HG02943 (cell line): ENCODE measurements around the gene CCDC7.
"Not testable (repeated sequence)": the region's sequence is repeated elsewhere in the genome, so short reads cannot be mapped to it uniquely, and the experiment has no call there.

ENCODE experiments used
- ATAC-seq: cut with Tn5 transposase; IDR thresholded peaks from one replicate; pipeline ENCODE4 v1.9.1; 2021; ENCODE audit warnings: mild to moderate bottlenecking, low read depth, moderate library complexity; ENCODE audit not compliant: unreplicated experiment

The CCDC7 gene

DNA sequence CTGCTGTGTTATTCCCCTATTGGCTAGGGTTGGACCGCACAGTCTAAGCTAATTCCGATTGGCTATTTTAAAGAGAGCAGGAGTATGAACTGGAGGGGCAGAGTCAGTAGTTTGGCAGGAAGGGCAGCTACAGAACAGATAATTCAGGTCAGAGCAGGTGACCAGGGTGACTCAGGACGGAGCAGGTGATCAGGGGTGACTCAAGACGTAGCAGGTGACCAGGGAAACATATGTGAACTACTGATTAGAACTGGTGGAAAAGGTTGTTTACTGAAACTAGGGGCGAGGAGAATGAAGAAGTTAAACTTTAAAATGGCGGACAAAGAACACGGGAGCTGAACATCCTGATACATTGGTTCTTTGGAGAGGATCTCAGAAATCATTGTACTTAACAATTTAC lies 102.3 kb downstream of the CCDC7 start:
- ATAC-seq: no peak

DNA sequence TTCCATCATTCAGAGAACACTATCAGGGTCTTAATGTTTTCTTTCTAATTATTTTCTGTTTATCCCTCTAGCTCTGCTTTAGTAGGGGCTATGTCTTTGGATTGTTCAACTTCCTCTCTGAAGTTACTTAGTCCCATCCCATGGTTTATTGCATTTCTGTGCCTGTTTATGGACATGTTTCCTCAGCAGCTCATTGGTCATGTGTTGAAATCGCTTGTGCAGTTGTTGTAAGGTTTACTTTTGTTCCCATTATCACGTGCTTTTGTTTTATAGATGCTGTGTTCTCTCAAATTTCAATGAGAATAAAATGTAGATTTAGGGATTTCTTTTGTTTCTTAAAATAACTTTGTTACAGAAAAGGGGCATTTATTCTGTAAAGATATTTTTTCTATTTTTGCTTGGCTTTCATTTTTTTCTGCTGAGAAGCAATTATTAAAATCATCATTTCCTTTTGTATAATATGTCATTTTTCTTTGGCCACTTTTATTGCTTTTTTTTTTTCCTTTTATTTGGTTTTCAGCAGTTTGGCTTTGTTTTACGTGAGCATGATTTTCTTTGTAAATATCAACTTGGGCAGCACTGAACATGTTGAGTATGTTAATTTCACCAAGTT lies 110.9 kb downstream of the CCDC7 start:
- no peak for ATAC-seq

DNA sequence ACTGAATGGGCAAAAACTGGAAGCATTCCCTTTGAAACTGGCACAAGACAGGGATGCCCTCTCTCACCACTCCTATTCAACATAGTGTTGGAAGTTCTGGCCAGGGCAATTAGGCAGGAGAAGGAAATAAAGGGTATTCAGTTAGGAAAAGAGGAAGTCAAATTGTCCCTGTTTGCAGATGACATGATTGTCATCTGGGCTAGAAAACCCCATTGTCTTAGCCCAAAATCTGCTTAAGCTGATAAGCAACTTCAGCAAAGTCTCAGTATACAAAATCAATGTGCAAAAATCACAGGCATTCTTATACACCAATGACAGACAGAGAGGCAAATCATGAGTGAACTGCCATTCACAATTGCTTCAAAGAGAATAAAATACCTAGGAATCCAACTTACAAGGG lies 116.8 kb downstream of the CCDC7 start:
- not testable (repeated sequence) for ATAC-seq

DNA sequence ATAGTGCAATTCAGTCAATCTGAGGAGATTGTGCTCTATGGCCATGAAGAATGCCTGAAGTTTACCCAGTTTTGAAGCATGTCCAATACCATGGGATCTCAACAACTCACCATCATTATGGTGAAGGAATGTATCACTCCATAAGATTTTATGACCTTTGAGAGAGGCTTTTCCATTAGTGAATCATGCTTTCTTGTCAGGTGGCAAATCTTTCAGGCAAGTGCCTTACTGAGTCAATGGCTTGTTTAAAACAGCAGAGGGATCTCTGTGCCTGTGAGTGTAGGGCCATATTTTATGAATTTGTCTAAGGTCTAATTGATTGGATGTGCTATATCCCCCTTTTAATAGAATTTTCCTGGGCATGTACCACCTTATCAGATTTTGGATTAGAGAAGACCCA lies 131.5 kb downstream of the CCDC7 start:
- no peak for ATAC-seq

DNA sequence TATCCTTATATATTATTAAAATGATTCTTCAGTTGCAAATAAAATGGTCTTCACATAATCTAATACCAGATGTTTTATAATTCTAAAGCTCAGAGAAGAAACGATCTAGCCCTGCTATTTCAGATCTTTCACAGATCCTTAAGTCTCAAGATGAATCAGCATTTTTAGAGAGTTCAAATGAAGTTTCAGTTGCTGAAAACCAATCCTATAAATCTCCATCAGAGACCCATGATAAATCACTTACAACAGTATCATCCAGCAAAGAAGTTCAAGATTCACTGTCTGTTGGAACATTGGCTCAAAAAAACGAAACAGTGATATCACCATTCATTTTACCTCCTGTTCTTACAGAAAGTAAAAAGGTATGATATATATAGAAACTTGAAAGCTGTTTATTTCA lies 137.0 kb downstream of the CCDC7 start:
- no peak for ATAC-seq

DNA sequence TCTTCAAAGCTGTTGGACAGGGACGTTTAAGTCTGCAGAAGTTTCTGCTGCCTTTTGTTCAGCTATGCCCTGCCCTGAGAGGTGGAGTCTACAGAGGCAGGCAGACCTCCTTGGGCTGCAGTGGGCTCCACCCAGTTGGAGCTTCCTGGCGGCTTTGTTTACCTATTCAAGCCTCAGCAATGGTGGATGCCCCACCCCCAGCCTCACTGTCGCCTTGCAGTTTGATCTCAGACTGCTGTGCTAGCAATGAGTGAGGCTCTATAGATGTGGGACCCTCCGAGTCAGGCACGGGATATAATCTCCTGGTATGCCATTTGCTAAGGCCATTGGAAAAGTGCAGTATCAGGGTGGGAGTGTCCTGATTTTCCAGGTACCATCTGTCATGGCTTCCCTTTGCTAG lies 152.1 kb downstream of the CCDC7 start:
- not testable (repeated sequence) for ATAC-seq

DNA sequence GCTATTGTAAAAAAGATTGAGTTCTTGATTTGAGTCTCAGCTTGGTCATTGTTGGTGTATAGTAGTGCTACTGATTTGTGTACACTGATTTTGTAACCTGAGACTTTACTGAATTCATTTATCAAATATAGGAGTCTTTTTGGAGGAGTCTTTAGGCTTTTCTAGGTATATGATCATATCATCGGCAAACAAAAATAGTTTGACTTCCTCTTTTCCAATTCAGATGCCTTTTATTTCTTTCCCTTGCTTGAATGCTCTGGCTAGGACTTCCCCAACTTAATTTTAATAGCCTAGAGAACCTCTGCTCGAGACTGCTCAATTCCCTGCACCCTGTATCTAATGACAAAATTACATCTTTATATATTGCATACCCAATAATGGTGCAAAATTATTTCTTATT lies 154.4 kb downstream of the CCDC7 start:
- ATAC-seq: no peak

DNA sequence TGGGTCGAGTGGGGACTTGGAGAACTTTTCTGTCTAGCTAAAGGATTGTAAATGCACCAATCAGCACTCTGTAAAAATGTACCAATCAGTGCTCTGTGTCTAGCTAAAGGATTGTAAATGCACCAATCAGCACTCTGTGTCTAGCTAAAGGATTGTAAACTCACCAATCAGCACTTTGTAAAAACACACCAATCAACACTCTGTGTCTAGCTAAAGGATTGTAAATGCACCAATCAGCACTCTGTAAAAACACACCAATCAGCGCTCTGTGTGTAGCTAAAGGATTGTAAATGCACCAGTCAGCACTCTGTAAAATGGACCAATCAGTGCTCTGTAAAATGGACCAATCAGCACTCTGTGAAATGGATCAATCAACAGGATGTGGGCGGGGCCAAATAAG lies 155.6 kb downstream of the CCDC7 start:
- ATAC-seq: not testable (repeated sequence)

DNA sequence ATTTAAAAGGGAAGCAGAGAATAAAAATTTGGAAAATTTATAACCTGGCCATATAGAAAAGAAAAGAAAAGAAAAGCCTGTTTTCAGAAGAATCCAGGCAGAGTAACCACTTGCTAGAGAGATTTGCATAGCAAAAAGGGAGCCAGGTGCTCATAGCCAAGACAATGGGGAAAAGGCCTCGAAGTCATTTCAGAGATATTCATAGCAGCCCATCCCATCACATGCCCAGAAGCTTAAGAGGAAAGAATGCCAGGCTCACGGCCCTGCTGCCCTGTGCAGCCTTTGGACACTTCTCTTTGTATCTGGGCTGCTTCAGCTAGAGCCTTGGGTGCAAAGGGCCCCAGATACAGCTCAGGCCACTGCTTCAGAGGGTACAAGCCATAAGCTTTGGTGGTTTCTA lies 159.8 kb downstream of the CCDC7 start:
- ATAC-seq: no peak

DNA sequence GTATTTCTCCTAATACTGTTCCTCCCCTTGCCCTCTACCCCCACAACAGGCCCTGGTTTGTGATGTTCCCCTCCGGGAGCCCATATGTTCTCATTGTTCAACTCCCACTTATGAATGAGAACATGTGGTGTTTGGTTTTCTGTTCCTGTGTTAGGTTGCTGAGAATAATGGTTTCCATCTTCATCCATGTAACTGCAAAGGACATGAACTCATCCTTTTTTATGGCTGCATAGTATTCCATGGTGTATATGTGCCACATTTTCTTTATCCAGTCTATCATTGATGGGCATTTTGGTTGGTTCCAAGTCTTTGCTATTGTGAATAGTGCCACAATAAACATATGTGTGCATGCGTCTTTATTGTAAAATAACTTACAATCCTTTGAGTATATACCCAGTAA lies 164.6 kb downstream of the CCDC7 start:
- not testable (repeated sequence) for ATAC-seq

DNA sequence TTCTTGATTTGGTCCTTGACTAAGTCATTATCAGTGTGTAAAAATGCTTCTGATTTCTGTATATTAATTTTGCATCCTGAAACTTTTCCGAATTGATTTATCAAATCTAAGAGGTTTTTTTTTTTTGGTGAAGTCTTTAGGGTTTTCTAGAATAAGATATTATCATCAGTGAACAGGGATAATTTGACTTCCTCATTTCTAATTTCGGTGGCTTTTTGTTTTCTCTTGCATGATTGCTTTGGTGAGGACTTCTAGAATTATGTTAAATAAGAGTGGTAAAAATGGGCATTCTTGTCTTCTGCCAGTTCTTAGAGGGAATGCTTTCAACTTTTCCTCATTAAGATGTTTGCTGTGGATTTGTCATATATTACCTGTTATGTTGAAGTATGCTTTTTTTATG lies 170.5 kb downstream of the CCDC7 start:
- no peak for ATAC-seq

DNA sequence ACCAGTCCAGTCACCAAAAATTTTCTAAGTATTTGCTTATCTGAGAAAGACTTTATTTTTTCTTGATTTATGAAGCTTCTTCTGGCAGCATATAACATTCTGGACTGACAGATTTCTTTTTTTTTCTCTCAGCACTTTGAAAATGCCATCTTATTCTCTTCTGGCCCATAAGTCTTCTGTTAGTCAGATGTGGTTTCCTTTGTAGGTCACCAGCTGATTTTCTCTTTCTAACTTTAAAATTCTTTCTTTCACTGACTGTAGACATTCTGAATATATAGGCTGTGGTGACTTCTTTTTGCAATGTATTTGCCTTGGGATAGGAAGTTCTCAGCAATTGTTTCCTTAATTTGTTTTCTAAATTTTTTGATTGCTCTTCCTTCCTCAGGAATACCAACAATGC lies 172.5 kb downstream of the CCDC7 start:
- no peak for ATAC-seq

DNA sequence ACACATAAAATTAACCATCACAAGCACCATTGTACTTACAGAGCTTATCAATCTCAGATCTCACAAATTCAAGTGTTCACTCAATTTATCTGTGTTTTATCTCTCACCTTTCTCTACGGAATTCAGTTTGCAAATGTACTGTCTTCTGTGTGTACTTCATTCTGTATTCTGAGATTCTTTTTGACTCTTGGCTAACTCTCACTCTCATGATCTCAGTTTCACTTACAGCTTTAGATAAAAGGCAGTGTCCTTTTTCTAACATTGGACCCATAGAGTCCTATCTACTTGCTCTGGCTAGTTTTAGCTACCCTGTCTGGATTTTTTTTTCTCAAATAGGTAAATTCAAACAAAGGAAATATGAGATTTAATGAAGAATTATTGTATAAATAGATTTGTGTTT lies 176.0 kb downstream of the CCDC7 start:
- no peak for ATAC-seq

DNA sequence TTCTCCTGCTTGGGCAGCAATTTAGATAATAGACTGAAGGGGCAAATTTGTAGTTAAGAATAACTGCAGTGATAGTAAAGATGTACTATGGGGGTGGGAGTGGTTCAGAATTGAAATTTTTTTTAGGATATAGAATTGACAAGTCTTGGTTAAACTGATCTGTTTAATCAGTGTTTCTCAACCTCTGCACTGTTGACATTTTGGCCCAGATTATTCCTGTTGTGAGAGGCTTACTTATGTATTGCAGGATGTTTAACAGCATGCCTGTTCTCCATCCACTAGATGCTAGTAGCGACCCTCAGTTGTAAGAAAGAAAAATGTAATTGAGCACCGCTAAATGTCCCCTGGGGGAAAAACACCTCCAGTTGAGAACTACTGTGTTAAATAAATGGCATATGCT lies 176.5 kb downstream of the CCDC7 start:
- no peak for ATAC-seq

DNA sequence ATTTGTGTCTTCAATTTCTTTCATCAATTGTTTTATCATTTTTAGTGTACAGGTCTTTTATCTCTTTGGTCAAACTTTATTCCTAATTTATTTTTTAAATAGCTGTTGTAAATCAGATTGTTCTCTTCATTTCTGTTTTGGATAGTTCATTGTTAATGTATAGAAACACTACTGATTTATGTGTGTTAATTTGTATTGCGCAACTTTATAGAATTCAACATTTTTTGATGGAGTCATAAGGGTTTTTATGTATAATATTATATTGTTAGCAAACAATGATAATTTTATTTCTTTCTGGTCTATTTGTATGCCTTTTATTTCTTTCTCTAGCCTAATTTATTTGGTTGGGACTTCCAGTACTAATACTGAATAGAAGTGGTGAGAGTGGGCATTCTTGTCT lies 181.2 kb downstream of the CCDC7 start:
- ATAC-seq: no peak

DNA sequence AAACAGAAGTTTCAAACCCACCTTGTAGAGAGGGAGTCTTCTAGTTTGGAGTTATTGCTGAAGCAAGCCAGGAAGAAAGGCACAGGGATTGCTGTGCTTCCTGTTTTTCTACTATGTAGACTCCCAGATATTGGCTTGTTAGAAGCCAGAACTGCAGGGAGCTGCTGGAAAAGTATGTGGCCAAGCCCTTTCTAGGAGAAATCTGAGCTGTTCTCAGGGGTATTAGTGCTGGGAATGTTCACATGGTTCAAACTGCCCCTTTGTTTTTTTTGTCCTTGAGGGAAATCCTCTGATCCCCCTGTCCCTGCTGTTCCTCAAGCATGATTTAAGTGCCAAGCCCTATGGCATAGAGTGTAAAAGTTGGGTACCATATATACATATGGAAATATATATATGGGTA lies 184.0 kb downstream of the CCDC7 start:
- no peak for ATAC-seq

DNA sequence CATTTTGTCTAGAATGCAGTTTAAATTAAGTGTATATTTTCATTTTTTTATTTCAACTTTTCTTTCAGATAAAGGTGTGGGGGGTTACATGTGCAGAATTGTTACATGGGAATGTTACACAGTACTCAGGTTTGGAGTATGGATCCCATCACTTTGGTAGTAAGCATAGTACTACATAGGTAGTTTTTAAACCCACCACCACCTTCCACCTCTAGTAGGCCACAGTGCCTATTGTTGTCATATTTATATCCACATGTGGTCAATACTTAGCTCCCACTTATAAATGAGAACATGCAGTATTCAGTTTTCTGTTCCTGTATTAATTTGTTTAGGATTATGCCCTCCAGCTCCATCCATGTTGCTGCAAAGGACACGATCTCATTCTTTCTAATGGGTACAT lies 200.6 kb downstream of the CCDC7 start:
- ATAC-seq: no peak

DNA sequence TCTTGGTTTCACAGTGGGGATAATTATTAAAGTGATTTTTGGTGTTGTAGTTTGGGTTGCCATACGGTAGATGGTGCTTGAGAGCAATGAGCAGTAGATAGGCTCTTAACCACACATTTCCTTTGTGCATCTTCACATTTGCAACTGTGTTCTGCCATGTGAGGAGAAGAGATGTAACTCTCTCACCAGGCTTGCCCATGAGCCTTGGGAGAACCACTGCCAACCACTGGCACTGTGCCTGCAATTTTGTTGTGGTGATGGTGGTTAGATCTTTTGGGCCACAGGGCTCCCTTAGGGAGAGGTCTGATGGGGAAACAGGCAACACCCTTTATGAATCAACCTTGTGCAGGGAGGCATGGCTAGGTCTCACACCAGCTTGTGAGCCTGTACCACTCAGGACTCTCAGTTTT lies 204.3 kb downstream of the CCDC7 start:
- no peak for ATAC-seq

DNA sequence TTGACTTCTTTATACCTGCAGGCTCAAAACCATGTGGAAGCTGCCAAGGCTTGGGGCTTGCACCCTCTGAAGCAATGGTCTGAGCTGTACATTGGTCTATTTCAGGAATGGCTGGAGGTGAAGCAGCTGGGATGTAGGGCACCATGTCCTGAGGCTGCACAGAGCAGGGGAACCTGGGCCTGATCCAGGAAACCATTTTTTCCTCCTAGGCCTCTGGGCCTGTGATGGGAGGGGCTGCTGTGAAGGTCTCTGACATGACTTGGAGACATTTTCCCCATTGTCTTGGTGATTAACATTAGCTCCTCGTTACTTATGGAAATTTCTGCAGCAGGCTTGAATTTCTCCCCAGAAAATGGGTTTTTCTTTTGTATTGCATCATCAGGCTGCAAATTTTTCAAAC lies 211.5 kb downstream of the CCDC7 start:
- not testable (repeated sequence) for ATAC-seq

DNA sequence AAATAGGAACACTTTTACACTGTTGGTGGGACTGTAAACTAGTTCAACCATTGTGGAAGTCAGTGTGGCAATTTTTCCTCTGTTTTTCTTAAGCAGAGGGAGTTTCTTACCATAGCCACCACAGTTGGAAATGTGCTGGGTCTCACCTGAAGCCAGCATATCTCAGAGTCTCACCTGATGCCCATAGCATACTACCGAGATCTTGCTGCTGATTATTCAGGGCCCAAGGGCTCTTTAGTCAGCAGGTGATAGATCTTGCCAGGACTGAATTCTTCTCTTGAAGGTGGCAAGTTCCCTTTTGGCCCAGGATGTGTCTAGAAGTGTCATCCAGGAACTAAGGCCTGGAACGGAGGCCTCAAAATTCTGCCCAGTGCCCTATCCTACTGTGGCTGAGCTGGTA lies 215.4 kb downstream of the CCDC7 start:
- ATAC-seq: no peak

DNA sequence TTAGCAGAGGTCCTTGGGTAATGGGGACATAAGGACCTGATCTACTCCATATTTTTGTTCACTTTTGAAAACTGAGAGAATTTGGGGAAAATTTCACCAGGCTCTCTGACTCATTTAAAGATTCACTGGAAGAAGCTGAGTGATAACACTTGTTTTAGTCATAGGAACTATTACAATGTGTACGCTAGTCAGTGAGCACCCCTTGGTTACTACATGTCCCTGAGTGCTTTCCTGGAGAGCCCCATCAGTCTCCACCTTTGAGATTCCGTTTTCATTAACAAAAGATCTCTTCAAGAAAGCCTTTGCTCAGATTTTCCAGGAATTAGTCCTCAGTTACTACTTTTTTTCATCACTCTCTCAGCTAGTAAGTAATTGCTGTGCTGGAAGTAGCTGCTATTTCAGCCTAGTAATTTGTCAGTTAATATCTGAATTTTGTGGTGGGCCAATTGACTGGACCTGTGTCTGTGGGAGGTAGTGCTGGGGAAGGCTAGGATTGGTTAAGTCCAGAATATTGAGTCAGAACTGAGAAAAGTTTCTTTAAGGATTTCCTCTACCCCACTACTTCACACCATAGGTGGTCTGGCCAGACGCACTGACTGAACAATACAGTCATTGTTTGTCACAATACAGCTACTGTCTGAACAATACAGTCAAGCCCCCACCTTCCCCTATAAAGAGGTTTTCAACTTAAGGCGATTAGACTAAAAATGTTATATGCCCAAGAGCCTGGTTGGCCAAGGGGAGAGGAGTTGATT lies 235.0 kb downstream of the CCDC7 start:
- no peak for ATAC-seq

DNA sequence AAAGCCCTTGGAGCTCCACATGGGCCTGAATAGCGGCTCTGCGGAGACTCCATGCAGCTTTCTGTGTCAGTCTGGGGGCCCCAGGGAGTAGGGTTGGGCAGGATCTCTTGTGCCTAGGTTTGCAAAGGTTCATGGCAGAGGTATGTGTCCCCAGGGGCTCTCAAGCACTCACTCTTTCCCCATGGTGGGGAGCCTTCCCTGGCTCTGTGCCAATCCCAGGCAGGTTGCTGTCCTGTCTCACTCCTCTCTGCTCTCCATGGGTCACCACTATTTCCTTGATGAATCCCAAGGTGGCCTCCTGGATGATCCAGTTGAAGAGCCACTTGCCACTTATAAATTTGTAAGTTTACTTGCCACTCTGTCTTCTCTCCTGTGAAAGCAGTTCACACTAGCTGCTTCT lies 238.4 kb downstream of the CCDC7 start:
- no peak for ATAC-seq
